HepG2 (cell line): ENCODE measurements around the gene MRPL38. TPM values are rescaled to one million over a fixed set of nuclear protein-coding genes. Genes with fewer than 3 reads are reported as not detected.
A peak's percentile ranks its signal among the peaks of the same experiment; 100 is the strongest.

Experiments used
- DR1 ChIP-seq: sonication (generic); formaldehyde crosslinking; IDR thresholded peaks from 2 replicates; pipeline ENCODE4 v1.8.0; 2021; ENCODE audit warnings: mild to moderate bottlenecking, missing genetic modification reagents, inconsistent platforms
- ESRRA ChIP-seq: sonication (generic); formaldehyde crosslinking; IDR thresholded peaks from 2 replicates; pipeline ENCODE4 v1.5.1; 2020; ENCODE audit warnings: mild to moderate bottlenecking, low read depth, missing genetic modification reagents
- FOXO1 ChIP-seq: sonication (generic); formaldehyde crosslinking; IDR thresholded peaks from 2 replicates; pipeline ENCODE4 v1.4.0; 2020; ENCODE audit warnings: missing genetic modification reagents
- GMEB1 ChIP-seq: sonication (generic); formaldehyde crosslinking; IDR thresholded peaks from 2 replicates; pipeline ENCODE4 v1.5.1; 2020; ENCODE audit warnings: missing genetic modification reagents, mild to moderate bottlenecking, borderline replicate concordance
- HNRNPH1 ChIP-seq: fragments of 200-400 bp; formaldehyde crosslinking; optimal IDR thresholded peaks from 2 replicates; pipeline ENCODE3; 2017; ENCODE audit warnings: mild to moderate bottlenecking, low read depth, low read length
- JUND ChIP-seq: sonication (generic); formaldehyde crosslinking; IDR thresholded peaks from 2 replicates; pipeline ENCODE4 v1.8.0; 2022; ENCODE audit warnings: mild to moderate bottlenecking, missing genetic modification reagents
- KLF9 ChIP-seq: IDR thresholded peaks from 2 replicates; pipeline ENCODE4 v1.6.1; 2016; ENCODE audit warnings: low read depth
- NFE2 ChIP-seq: sonication (generic); formaldehyde crosslinking; IDR thresholded peaks from 2 replicates; pipeline ENCODE4 v1.4.0; 2020; ENCODE audit warnings: missing genetic modification reagents
- NFIB ChIP-seq: sonication (generic); formaldehyde crosslinking; IDR thresholded peaks from 2 replicates; pipeline ENCODE4 v1.9.0; 2021; ENCODE audit warnings: missing genetic modification reagents, mild to moderate bottlenecking, borderline replicate concordance
- NR2C2 ChIP-seq: sonication (generic); formaldehyde crosslinking; IDR thresholded peaks from 2 replicates; pipeline ENCODE4 v1.4.0; 2020; ENCODE audit warnings: missing genetic modification reagents, mild to moderate bottlenecking, moderate library complexity, borderline replicate concordance
- SMYD3 ChIP-seq: sonication (generic); formaldehyde crosslinking; IDR thresholded peaks from 2 replicates; pipeline ENCODE4 v1.8.1; 2023; ENCODE audit warnings: mild to moderate bottlenecking, missing genetic modification reagents
- SNAPC5 ChIP-seq: sonication (generic); formaldehyde crosslinking; IDR thresholded peaks from 2 replicates; pipeline ENCODE4 v1.8.1; 2023; ENCODE audit warnings: mild to moderate bottlenecking, missing genetic modification reagents, borderline replicate concordance
- SOX13 ChIP-seq, 3 experiments: fragments of 450-650 bp in 1 of 3; sonication (generic) in 1 of 3; formaldehyde crosslinking in 1 of 3; IDR thresholded peaks in 2 of 3; conservative IDR thresholded peaks in 1 of 3; 2 replicates each; pipeline versions ENCODE4 v1.5.0 to v1.6.1; 2016 to 2020; ENCODE audit warnings: antibody characterized with exemption in 1 of 3, mild to moderate bottlenecking in 1 of 3, missing compliant biosample characterization in 1 of 3, missing genetic modification reagents in 1 of 3, moderate library complexity in 1 of 3
- SRSF1 ChIP-seq: fragments of 200-400 bp; formaldehyde crosslinking; optimal IDR thresholded peaks from 2 replicates; pipeline ENCODE3; 2017; ENCODE audit warnings: mild to moderate bottlenecking, low read depth, low read length, moderate library complexity
- THAP8 ChIP-seq: sonication (generic); formaldehyde crosslinking; IDR thresholded peaks from 2 replicates; pipeline ENCODE4 v1.5.1; 2020; ENCODE audit warnings: missing genetic modification reagents, mild to moderate bottlenecking, borderline replicate concordance
- ZC3H13 ChIP-seq: sonication (generic); formaldehyde crosslinking; IDR thresholded peaks from 2 replicates; pipeline ENCODE4 v1.8.1; 2023; ENCODE audit warnings: mild to moderate bottlenecking, missing genetic modification reagents, moderate library complexity
- ZFYVE20 ChIP-seq: sonication (generic); formaldehyde crosslinking; IDR thresholded peaks from 2 replicates; pipeline ENCODE4 v1.8.0; 2023; ENCODE audit warnings: low read depth, mild to moderate bottlenecking, moderate library complexity, missing genetic modification reagents, borderline replicate concordance
- ZNF12 ChIP-seq: sonication (generic); formaldehyde crosslinking; IDR thresholded peaks from 2 replicates; pipeline ENCODE4 v1.5.0; 2020; ENCODE audit warnings: missing genetic modification reagents
- ZNF160 ChIP-seq: sonication (generic); formaldehyde crosslinking; IDR thresholded peaks from 2 replicates; pipeline ENCODE4 v1.8.0; 2022; ENCODE audit warnings: mild to moderate bottlenecking, inconsistent platforms, missing genetic modification reagents
- ZNF24 ChIP-seq: fragments of 450-650 bp; IDR thresholded peaks from 2 replicates; pipeline ENCODE4 v1.6.1; 2017; ENCODE audit warnings: antibody characterized with exemption, mild to moderate bottlenecking
- ZNF451 ChIP-seq: sonication (generic); formaldehyde crosslinking; IDR thresholded peaks from 2 replicates; pipeline ENCODE4 v1.5.0; 2020; ENCODE audit warnings: mild to moderate bottlenecking, missing genetic modification reagents
- ZNF552 ChIP-seq: sonication (generic); formaldehyde crosslinking; IDR thresholded peaks from 2 replicates; pipeline ENCODE4 v1.9.0; 2022; ENCODE audit warnings: missing genetic modification reagents, mild to moderate bottlenecking, borderline replicate concordance
- ZNF788 ChIP-seq: sonication (generic); formaldehyde crosslinking; IDR thresholded peaks from 2 replicates; pipeline ENCODE4 v1.5.0; 2020; ENCODE audit warnings: mild to moderate bottlenecking, missing genetic modification reagents, borderline replicate concordance
- ZNF883 ChIP-seq: sonication (generic); formaldehyde crosslinking; IDR thresholded peaks from 2 replicates; pipeline ENCODE4 v1.5.1; 2020; ENCODE audit warnings: mild to moderate bottlenecking, missing genetic modification reagents; ENCODE audit errors: not compliant biosample characterization
- polyA plus RNA-seq, 8 experiments: library from polyadenylated mRNA; depleted of rRNA in 3 of 8; stranded (reverse) in 7 of 8; unstranded in 1 of 8; fragments of >200 nt; fragmentation: Illumina TruSeq in 4 of 8; extraction: Trizol in 4 of 8; gene quantifications; 2 replicates each; pipeline versions ENCODE4 v1.2.1 to v1.2.3, GENCODE V29; 2011 to 2016; ENCODE audit warnings: low read depth in 4 of 8, missing spikeins in 1 of 8, mixed read lengths in 1 of 8; ENCODE audit not compliant: insufficient read depth in 1 of 8
- total RNA-seq, 5 experiments: library from RNA; depleted of rRNA; stranded (reverse); fragments of >200 nt; fragmentation: Illumina TruSeq; extraction: Trizol; gene quantifications; 2 replicates each; pipeline ENCODE4 v1.2.3, GENCODE V29; 2016; ENCODE audit warnings: low read depth in 1 of 5
- TF ChIP-seq, protein P1 (sequence below): sonication (generic); formaldehyde crosslinking; IDR thresholded peaks from 2 replicates; pipeline ENCODE4 v1.8.0; 2022; ENCODE audit warnings: missing genetic modification reagents, low read depth, mild to moderate bottlenecking, borderline replicate concordance

Gene MRPL38
- total and polyA plus RNA-seq, 2 of the 13 experiments (the other 11 are each of a cell fraction or from before 2014, with no cell fraction given) = 83.7 to 125 TPM

- TF ChIP-seq GMEB1 (CRISPR knock-in tag) = no peak
- no peak for TF ChIP-seq NFIB
- TF ChIP-seq DR1 = peak; percentile 28; the same call in 1 of the 2 replicates
- no peak for TF ChIP-seq ZNF451 (CRISPR knock-in tag)
- peak; percentile 66; the same call in 1 of the 2 replicates for TF ChIP-seq ZNF788 (CRISPR knock-in tag)
- TF ChIP-seq KLF9 = no peak
- TF ChIP-seq THAP8 = no peak
- no peak for TF ChIP-seq SMYD3 (CRISPR knock-in tag)
- no peak for TF ChIP-seq ZNF552
- no peak for TF ChIP-seq SNAPC5 (CRISPR knock-in tag)
- no peak for TF ChIP-seq ZFYVE20 (CRISPR knock-in tag)
- TF ChIP-seq ZNF883 (CRISPR knock-in tag) = peak; percentile 9
- TF ChIP-seq ESRRA (CRISPR knock-in tag) = peak; percentile 41; the same call in 1 of the 2 replicates
- TF ChIP-seq ZC3H13 (CRISPR knock-in tag) = peak; percentile 71
- no peak for TF ChIP-seq ZNF24
- no peak for TF ChIP-seq FOXO1 (CRISPR knock-in tag)
- TF ChIP-seq, protein P1, sequence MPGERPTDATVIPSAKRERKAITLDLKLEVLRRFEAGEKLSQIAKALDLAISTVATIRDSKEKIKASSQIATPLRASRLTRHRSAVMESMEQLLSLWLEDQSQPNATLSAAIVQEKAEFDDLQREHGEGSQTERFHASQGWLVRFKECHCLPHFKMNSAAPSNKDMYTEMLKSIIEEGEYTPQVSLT (CRISPR knock-in tag) = no peak
- TF ChIP-seq SRSF1 = no peak
- TF ChIP-seq NFE2 (CRISPR knock-in tag) = no peak
- no peak for TF ChIP-seq HNRNPH1
- TF ChIP-seq JUND (CRISPR knock-in tag) = no peak
- no peak for TF ChIP-seq SOX13 (IDR thresholded peaks at IDR 0.05)
- TF ChIP-seq SOX13 (CRISPR knock-in tag; conservative IDR thresholded peaks at IDR 0.05 in 1 of 2, IDR thresholded peaks at IDR 0.05 in 1 of 2) = no peak; a peak in 1 of 4 replicates
- TF ChIP-seq ZNF160 (CRISPR knock-in tag) = no peak
- TF ChIP-seq ZNF12 (CRISPR knock-in tag) = no peak
- TF ChIP-seq NR2C2 (CRISPR knock-in tag) = no peak
Measured at GRCh38 chr17:75894049-75894733, 10.5 kb downstream of the MRPL38 start (continued).
